ENCODE data around the gene P4HA3. TPM values are rescaled to one million over a fixed set of nuclear protein-coding genes. Genes with fewer than 3 reads are reported as not detected.

P4HA3 gene
- total and polyA plus RNA-seq, 9 of the 15 experiments (the other 6 are each of a cell fraction or from before 2014, with no cell fraction given), result 0.01 to 0.03 TPM; not detected in 7

GRCh38 chr11:74319139-74319816 is 7.8 kb upstream of the P4HA3 start (continued):
- no peak for TF ChIP-seq ZHX1 (conservative IDR thresholded peaks at IDR 0.05; ENCODE audit: low read length)
- TF ChIP-seq PTBP1 (IDR thresholded peaks at IDR 0.05; ENCODE audit: low read depth, low read length), result no peak
- no peak for TF ChIP-seq CREB1 (IDR thresholded peaks at IDR 0.05)
- no peak for TF ChIP-seq CREB1 (CRISPR knock-in tag; IDR thresholded peaks at IDR 0.05)
- TF ChIP-seq TFAM (CRISPR knock-in tag; conservative IDR thresholded peaks at IDR 0.05), result no peak
- no peak for TF ChIP-seq ZBTB9 (CRISPR knock-in tag; IDR thresholded peaks at IDR 0.05)
- TF ChIP-seq ZC3H4 (CRISPR knock-in tag; IDR thresholded peaks at IDR 0.05; ENCODE audit: borderline replicate concordance), result no peak
- TF ChIP-seq, protein P1, sequence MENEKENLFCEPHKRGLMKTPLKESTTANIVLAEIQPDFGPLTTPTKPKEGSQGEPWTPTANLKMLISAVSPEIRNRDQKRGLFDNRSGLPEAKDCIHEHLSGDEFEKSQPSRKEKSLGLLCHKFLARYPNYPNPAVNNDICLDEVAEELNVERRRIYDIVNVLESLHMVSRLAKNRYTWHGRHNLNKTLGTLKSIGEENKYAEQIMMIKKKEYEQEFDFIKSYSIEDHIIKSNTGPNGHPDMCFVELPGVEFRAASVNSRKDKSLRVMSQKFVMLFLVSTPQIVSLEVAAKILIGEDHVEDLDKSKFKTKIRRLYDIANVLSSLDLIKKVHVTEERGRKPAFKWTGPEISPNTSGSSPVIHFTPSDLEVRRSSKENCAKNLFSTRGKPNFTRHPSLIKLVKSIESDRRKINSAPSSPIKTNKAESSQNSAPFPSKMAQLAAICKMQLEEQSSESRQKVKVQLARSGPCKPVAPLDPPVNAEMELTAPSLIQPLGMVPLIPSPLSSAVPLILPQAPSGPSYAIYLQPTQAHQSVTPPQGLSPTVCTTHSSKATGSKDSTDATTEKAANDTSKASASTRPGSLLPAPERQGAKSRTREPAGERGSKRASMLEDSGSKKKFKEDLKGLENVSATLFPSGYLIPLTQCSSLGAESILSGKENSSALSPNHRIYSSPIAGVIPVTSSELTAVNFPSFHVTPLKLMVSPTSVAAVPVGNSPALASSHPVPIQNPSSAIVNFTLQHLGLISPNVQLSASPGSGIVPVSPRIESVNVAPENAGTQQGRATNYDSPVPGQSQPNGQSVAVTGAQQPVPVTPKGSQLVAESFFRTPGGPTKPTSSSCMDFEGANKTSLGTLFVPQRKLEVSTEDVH (IDR thresholded peaks at IDR 0.05; ENCODE audit: low read depth, partially characterized antibody), result no peak
- TF ChIP-seq CBX1 (IDR thresholded peaks at IDR 0.05; ENCODE audit: low read depth), result no peak
- TF ChIP-seq HNRNPK (IDR thresholded peaks at IDR 0.05; ENCODE audit: low read depth, low read length, poor library complexity, severe bottlenecking), result no peak
